ENCODE measurements around the gene DPM1.

Gene DPM1

DNA sequence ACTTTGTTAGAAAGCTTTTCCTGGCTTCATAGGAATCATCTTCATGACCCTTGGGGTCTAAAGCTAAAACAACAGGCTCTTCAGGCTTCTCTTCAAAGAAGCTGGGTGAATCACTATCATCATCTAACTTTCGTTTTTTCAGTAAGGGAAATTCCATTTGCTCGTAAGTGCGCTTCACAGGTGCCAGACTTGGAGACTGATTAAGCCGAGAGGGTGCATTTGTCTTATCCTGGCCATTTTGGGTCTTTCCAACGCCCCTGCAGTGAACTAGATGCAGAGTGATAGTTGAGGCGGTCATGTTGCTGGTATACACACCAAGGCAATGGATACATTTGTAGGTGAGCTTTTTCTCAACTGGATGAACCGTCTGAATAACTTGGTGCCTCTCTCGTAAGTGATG is 65.9 kb downstream of the DPM1 start:
- no peak for DNase-seq

DNA sequence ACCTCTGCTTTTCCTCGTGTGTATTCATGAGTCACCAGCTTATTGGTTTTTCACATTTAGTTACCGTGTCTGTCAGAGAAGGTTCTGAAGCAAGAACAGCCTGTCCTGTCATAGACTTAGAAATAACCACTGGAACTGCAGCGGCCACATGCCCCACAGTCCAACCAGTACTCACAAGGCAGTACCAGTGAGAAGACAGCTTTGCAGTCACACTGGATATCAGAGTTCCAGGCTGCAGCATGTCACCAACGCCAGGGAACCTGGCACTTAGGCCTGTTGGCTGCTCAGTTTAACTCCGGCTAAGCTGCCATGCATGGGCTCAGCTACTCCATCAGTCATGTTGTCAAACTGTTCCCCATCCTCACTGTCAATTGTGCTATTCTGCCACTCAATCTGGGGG is 67.2 kb downstream of the DPM1 start:
- no peak for DNase-seq

DNA sequence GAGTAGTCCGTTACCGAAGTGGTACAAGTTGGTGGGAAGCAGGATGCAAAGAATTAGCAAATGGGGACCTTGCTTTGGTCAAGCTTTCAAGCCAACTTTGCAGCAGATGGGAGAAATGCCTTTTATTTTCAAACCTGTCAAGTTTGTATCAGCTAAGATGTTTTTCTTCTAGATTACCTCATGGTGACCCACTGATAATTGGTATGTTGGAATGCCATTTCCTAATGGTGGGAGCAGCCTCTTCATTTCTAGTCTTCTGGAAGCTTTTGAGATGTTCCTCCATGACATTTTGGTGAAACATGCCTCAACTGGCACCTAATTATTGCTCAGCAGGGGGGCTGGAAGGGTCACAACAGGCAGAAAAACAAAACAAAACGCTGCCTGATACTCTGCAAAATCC is 70.8 kb downstream of the DPM1 start:
- DNase-seq: no peak

DNA sequence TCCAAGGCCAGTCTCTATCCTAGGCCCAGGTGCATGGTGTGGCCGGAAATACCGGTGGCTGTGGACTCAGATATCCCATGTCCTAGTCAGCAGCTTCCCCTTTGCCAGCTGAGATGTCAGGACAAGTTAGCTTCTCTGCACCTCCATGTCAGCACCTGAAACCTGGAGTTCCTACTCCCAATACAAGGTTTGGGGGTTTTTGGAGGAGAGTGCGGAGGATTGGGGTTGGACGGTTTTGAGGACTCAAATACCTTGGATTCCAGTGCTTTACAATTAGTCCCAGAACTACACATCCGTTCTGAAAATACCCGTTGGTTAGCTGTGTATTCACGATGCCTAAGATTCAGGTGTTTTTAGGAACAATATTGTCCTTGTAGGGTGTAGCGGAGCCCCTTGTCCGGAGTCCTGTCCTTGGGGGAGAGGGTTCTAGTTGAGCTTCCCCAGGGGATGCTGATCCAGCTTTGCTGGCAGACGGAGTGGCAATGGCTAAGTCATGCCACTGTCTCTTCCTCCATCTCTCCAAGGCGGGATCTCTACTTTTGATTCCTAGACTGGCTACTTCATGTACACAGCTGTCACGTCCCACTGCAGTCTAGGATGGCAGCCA is 72.0 kb downstream of the DPM1 start:
- DNase-seq: no peak

DNA sequence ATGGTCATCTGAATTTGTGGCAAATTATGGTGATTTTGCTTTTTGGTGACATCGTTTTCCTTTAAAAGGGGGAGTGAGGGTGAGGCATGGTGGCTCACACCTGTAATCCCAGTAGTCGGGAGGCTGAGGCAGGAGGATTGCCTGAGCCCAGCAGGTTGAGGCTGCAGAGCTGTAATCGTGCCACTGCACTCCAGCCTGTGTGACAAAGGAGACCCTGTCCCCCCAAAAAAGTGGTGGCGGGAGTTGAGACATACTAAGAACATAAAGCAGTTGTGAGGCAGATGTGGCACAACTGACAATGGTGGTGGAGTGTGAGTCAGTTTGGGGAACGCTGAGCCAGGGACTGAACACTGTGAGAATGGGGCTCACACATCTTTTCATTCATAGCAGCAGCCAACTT is 72.6 kb downstream of the DPM1 start:
- no peak for DNase-seq

DNA sequence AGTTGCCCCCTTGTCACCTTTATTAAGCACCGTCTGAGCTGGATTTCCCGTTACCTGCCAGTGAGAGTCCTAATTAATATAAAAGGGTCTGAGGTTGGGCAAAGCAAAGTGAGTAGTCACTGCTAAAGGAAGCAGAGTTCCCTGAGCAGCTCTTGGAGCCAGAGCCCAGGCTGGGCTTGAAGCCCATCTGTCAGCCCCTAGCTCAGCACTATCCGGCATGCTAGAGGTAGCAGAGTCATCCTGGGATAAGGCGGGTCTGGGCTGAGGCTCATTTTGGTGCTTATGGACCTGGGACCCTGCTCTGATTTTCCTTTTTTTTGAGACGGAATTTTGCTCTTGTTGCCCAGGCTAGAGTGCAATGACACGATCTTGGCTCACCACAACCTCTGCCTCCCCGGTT is 73.3 kb downstream of the DPM1 start:
- no peak for DNase-seq
